ENCODE results near the gene VASN.
"Not testable (repeated sequence)": the region's sequence is repeated elsewhere in the genome, so short reads cannot be mapped to it uniquely, and the experiment has no call there.

Gene VASN

DNA sequence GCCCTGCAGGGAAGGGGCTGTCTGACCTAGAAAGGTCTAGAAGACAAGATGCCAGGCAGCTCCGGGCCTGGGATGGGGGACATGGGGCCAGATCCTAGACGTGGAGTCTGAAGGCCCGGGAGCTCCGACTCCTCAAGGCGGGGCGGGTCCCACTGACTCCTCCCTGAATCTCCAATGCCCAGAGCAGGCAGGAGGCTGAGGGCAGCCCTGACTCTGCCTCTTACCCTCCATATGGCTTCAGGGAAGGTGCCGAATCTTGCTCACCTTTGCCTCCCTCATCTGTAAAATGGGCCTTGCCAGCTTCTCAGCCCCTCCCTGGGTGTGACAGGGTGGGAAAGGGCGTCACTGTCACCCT is 14.8 kb downstream of the VASN start:
- DNase-seq = no peak

DNA sequence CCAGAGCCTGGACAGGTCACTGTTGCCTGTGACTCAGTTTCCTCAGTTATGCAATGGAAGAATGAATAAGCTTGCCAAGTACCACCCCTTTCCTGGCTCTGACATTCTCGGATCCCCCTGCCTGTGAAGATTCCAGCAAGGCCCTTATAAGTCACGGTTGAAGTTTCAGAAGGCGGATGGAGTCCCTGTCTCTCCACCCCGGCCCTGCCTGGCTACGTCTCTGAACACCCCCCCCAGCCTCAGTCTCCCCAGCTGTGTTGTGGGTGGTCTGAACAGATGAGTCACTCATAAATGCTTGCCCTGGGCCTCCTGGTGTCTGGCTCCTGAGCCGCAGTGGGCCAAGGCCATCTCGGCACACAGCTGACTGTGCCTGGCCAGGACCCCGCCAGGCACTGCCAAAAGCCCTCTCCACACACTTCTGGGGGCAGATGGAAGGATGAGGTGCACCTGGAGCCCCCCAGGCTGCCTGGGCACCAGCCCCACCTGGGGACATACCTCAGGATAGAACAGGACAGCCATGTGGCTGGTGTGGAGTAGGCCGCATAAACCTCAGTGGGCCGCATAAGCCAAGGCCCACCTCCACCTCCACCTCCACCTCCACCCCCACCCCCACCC is 15.4 kb downstream of the VASN start:
- no peak for DNase-seq

DNA sequence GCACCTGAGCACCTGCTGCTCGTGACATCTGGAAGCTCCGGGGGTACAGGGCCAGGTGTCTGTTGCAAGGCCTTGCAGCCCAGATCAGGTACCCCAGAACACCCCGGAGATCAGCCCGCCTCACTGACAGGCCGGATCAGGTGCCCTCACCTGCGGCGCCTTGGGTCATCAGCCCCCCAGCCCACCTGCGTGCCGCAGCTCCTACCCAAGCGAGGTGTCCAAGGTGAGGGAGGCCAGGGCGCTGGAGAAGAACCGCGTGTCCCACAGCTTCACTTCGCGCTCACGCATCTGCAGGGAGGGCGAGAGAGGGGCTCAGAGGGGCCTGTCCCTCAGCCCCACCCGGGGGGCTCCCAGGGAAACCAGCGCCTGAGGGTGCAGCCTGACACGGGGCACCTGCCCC is 16.1 kb downstream of the VASN start:
- no peak for DNase-seq

DNA sequence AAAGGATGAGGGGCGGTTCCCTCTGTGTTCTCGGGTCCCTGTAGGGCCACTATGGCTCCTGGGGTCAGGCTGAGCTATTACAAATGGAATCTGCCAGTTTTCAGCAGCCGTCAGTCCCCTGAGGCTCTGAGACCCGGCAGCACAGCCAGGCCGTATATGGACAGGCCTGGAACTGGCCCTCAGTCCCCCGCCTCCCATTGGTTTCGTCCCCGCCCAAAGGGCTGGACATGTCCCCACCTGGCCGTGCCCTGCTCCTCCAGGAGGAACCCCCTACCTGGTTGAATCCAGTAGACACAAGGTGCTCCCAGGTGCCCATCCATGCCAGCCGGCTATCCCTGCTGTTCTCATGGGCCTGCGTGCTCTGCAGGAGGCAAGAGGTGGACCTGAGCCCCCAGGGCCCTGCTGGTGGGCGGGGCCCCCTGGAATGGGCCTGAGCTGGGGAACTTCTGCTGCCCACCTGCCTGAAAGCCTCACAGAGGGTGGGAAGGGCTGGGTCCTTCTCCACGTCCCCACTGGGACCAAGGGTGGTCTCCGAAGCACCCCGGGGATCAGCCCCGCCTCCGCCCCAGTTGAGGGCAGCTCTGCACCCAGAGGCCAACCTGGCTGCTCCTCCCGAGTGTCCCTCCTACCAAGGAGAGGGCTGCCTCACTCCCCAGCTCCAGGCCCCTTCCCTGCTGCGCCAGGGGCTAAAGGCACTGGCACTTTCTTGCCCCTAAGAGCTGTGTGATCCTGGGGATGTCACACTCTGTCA is 16.8 kb downstream of the VASN start:
- no peak for DNase-seq

DNA sequence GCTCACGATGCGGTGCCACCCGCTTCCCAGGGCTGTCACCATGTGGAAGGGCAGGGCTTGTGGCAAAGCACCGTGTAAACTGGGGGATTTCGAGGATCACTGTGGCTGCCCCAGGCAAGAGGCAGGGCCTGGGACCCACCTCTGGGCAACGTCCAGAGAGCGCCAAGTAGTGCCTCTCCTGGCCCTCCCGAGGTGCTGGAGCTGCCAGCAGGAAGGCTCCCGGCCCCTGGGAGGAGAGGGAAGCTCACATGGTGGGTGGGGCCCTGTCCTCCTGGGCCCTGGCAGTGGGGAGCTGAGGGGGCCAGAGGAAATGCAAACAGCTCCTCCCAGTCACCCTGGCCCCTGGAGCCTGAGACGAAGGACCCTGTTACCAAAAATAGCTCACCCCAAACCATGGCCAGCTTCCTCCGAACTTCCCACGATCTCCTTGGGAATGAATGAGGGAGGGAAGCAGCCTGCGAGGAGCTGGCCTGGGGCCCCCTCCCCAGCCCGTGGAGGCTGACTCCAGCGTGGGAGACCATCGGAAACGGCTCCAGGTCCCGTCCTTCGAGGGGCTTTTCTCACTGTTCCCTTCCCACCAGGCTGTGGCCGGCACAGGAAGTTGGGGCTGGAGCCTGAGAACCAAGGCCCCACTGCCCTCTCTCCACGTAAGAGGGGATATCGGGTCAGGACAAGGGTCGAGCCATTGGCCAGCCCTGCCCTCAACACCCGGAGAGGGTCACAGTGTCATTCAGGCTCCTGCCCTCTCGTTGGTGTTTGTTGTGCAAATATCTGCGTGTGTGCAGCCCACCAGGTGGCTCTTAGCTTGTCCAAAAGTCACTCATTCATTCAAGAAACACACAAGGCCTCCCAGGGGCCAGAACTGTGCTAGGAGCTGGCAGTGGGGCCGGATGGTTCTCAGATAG is 17.7 kb downstream of the VASN start:
- DNase-seq = no peak

DNA sequence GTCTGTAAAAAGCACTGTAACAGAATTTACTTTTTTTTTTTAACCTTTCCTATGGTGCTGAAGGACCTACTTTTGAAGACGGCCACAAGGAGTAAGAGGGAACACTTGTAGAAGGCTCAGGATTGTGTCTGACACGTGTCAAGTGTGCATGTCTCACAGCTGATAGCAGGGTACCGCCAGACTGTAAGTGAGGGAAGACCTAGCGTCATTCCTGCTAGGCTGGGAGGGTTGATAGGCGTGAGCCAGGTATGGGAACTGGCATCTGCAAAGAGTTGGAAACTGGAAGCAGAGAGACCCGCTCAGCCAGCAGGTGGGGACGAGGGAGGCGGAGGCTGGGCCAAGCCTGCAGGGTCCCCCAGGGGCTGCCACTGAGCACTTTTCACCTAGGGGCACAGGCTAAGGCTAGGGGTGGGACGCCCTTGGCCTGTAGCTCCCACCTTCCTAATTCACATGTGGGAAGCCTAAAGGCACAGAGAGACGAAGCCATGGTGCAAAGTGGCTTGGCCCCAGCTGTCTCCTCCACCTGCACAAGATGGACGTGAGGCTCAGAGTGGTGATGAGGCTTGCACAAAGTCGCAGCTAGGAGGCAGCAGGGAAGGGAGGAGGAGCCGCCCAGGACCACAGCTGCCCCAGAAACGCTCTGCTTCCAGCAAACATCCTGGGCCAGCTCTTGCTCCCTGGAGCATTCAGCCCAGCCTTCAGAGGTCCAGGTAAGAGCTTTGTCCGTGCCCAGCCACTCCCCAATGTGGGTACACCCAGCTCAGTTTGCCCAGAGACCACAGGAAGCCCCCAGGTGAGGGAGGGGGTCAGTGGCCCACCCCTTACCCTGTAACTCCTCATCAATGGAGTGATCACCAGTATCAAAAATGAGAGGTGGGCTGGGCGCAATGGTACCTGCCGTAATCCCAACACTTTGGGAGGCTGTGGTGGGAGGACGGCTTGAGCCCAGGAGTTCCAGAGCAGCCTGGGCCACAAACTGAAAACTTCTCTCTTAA is 18.9 kb downstream of the VASN start:
- no peak for DNase-seq

DNA sequence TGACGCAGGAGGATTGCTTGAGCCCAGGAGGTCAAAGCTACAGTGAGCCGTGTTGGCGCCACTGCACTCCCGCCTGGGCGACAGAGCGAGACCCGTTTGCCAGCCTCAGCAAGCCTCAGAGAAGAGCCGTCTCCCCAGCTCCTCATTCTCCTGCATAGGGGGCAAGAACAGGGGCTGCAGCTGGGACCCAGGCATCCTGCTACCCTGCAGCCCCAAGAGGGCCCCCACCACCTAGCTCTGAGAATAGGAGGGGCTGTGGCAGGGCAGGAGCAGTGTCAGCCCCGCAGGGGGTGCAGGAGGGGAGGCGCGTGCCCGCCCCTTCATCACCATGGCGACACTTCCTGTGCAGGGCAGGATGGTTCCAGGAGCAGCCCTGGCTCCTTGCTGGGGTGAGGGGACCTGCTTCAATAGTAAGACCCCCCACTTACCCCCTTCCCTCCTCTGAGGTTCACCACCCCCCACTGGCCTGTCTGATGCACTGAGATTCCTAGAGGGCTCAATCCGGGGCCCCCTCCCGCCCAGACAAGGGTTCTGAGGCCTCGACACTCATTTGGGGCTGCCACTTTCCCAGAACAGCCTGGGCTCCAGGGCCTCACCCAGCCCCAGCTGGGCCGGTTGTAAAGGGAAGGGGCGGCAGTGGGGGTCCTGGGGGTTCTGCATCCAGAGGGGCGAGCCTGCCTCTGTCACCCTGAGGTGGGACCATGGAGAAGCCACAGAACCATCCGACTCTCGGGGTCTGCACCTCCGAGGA is 20.2 kb downstream of the VASN start:
- DNase-seq = no peak

DNA sequence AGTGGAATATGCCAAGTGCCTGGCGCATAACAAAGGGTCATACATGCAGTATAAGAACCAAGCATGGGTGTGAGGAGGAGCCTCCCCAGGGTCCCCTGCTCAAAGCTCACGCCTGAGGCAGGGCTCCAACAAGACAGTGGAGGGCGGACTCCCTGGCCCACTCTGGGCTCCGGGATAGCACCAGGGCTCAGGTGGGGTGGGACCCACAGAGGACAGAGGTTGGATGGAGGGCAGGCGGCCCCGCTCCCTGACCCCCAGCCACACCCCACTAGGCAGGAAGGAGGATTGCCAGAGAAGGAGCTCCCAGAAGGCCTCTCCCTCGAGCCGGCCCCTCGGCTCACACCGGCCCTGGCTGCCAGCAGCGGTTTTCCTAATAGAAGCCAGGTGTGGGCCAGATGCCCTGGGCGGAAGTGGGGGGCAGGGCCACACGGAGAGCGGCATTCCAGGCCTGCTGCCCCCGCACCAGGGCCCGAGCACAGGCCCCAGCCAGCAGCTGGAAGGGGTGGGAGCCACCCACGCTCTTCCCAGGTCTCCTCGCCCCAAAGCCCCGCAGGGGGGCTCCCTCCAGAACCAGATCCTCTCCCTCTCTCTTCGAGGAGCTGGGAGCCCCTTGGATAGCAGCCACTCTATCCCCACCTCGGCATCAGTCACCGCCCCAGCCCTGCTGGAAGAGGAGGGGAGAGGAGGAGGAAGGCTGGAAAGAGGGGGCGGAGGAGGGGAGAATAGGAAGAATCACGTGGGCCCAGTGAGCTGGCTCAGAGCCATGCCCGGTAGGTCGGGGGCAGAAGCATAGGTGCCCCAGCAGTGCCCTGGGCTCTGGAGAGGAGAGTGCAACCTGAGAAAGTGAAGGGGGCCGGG is 21.0 kb downstream of the VASN start:
- no peak for DNase-seq

DNA sequence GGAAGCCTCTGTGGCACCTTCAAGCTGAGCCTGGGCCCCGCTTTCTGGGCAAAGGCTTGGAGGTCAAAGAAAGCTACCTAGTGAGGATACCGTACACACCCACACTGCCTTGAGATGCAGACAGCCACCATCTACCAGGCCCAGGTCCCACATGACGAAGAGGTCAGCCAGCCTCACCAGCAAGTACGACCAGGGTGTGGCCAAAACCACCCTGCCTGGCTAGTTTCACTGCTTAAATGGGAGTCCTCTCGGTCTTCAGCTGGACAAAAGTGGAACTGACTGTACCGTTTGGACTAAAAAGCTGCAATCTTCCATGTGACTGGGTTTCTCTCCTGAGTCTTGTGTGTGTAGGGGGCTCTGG is 21.6 kb downstream of the VASN start:
- no peak for DNase-seq

DNA sequence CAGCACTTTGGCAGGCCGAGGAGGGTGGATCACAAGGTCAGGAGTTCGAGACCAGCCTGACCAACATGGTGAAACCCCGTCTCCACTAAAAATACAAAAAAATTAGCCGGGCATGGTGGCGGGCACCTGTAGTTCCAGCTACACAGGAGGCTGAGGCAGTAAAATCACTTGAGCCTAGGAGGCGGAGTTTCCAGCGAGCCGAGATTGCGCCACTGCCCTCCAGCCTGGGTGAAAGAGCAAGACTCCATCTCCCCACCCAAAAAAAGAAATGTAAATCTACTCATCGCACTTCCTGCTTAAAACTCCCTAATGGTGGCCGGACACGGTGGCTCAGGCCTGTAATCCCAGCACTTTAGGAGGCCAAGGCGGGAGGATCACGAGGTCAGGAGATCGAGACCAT is 22.2 kb downstream of the VASN start:
- not testable (repeated sequence) for DNase-seq

DNA sequence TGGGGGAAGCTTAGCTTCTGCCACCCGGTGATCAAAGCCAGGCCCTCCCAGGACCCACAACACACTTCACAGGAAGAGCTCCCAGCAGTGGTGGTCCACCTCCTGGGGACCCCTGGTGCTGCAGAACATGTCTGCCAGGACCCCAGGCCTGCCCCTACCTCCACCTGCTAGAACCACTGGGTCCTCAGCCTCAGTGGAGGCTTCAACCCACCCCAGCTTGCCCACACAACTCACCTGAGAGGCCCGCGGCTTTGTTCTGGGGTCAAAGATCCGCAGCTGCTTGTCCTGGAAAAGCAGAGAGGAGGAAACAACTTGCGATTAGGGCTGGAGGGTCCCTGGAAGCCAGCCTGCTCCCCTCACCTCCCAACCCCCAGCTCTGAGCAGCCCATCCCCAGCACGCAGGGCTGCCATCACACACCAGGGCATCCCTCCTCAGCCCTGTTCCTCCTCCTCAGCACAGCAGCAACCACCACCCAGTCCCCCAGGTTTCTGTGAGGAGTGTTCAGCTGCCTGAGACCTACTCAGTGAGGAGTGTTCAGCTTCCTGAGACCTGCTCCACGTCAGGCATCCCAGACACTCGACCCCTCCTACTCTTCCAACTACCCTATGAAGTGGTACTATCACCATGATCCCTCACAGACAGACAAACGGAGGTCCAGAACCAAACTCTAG is 23.5 kb downstream of the VASN start:
- DNase-seq = no peak

DNA sequence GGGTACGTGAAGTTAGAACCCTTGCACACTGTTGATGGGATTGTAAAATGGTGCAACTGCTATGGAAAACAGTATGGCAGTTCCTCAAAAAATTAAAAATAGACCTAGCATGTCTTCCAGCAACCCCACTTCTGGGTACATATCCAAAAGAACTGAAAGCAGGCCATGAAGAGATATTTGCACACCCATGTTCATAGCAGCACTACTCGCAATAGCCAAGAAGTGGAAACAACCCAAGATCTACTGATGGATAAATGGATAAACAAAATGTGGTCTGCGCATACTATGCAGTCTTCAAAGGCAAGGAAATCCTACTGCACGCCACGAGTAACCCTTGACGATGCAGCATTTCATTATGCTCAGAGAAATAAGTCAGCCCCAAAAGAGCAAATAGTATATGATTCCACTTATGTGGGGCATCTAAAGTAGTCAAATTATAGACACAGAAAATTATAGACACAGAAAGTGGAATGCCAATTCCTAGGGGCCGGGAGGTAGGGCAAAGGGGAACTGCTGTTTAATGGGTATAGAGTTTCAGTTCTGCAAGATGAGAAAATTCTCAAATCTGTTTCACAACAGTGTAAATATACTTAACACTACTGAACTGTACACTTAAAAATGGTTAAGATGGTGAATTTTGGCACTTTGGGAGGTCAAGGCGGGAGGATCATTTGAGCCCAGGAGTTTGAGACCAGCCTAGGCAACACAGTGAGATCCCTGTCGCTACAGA is 27.5 kb downstream of the VASN start:
- no peak for DNase-seq

DNA sequence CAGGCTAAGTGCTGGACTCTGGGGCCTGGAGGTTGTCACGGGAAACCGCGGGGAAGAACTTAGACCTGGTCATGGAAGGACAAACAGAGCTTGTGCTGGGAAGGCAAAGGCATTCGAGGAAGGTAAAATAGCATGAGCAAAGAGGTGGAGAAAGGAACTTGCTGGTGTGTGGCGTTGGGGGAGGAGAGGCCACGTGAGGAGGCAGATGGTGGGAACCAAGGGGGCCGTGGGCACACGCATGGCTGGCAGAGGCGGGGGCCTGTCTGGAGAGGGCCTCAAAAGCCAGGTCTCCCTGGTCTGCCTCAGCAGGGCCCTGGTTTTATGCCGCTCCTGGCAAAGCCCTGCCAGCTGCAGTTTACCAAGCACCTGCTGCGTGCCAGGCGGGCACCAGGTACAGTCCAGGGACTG is 29.4 kb downstream of the VASN start:
- no peak for DNase-seq

DNA sequence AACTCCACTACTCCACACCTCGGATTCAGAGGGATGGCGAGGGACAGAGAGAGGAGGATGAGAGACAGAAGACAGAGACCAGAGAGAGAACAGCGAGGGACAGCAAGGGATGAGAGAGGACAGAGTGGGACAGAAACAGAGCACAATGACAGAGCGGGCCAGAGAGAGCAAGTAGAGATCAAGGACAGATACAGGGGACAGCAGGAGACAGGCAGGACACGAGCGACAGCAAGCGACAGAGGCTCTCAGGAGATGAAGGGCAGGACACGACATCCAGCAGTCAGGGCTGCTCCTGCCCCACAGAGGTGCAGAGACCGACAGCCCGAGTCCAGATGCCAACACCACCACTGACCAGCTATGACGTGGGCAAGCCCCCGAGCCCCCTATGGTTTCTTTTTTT is 29.9 kb downstream of the VASN start:
- no peak for DNase-seq

DNA sequence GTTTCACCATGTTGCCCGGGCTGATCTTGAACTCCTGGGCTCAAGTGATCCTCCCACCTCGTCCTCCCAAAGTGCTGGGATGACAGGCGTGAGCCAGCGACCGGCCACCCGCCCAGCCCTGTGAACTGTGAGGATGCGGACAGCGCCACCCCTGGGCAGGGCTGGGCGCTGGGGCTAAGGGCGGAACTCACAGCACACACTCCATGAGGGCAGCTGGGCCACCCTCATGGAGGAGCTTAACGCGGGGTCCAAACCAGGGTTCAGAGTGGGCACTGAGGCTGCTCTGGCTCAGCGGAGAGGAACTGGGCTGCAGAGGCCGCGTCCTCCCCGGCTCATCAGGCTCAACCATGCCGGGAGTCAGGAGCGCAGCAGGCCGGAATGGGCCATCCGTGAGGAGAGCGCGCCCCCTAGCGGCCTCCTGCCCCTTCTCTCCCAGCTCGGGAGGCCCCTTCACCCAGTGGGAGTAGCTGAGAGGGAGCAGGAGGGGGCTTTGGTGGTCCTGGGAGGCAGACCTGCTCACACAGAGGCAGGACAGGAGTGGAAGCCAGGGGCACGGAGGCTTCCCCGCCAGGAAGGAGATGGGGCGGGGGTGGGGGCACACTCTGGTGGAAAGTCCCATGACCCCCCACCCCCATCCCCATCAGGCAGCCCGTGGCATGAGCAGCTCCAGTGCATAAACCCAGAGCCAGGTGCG is 30.9 kb downstream of the VASN start:
- DNase-seq = peak; percentile 18 to 30

DNA sequence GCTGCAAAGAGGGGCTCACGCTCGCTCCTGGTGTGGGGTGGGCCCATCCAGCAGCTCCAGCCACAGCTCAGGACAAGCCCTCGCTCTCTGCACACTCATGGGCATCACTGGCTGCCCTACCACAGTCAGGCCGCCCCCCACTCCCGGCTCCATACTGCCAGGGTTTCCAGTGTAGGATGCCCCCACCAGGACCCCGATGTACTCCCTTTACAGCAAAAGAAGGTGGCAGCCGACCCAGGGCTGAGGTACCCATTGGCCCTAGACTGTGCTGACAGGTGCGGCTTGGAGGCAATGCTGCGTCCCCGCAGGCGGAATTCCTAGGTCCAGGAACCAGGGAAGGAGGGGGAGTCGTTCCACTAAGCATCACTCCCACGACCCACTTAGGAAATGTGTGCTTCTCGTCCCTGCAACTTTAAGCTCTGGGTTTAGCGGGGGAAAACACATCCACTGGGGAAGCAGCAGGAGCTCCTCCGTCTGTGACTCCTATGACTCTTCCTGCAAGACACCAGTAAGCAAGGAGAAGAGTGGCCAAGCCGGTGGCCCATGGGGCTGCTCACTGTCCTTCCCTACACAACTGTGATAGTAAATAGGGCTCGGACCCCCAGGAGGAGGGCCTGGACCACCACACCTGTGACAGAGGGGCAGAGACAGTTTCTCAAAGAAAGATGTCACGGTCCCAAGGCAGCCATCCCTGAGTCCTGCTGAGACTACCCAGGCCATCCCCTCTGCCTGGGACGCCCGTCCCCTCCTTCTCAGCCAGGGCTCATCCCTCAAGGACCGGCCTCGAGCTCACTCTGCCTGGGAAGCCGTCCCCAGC is 31.7 kb downstream of the VASN start:
- no peak for DNase-seq

DNA sequence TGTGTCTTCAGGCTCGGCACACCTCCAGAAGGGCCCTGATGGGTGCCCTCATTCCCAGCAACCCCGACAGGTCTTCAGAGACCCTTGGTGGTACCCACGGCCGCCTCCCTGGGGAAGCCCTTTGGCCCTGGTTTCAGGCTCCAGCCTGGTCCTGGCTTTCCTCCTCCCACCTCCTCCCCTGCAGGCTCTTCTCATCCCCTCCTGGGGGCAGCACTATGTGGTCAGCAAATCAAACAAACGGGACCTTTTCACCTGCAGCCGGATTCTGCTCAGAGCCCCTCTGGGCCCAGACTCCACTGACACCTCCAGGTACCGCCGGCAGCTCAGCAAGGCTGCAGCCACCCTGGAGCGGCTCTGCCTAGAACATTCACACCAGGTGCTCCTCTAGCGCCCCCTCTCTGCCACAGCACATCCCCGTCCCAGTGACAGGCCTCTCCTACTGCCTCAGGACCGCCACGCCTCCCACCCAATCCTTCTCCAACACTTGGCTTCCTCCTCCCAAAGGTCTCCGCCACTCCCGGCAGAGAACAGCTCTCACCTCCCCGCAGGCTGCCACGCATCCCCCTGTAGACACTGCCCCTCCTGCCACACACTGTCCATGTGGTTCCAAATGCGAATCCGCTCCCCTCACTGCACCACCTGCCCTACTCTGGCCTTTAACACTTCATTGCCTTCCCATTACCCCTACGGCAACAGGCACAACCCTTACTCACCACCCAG is 32.8 kb downstream of the VASN start:
- DNase-seq = peak; percentile 24 to 45

All from Kasumi-1 (cell line).